HAP-1 (cell line): ENCODE results near the gene C1QTNF5.

Experiments
- DNase-seq, 2 experiments: peaks; one replicate each; pipeline ENCODE4 v3.0.0-alpha.2; 2016 to 2020; ENCODE audit warnings: low spot score in 2 of 2
- H3K27me3 ChIP-seq: fragments of 250-450 bp; sonication (Bioruptor Pico); 2 replicates; pipeline ENCODE4 v1.5.1; 2020; ENCODE audit warnings: low read depth, mild to moderate bottlenecking, moderate library complexity
- H3K36me3 ChIP-seq: fragments of 250-450 bp; sonication (Bioruptor Pico); replicated peaks from 2 replicates; pipeline ENCODE4 v1.5.1; 2020; ENCODE audit warnings: mild to moderate bottlenecking
- H3K4me1 ChIP-seq: fragments of 250-450 bp; sonication (Bioruptor Pico); 2 replicates; pipeline ENCODE4 v1.5.1; 2020; ENCODE audit warnings: mild to moderate bottlenecking
- H3K4me3 ChIP-seq: fragments of 250-450 bp; sonication (Bioruptor Pico); 2 replicates; pipeline ENCODE4 v1.5.1; 2020; ENCODE audit warnings: mild to moderate bottlenecking, moderate library complexity
- H3K9me3 ChIP-seq: fragments of 250-450 bp; sonication (Bioruptor Pico); 2 replicates; pipeline ENCODE4 v1.5.1; 2020; ENCODE audit warnings: mild to moderate bottlenecking, moderate library complexity
- in situ Hi-C: fragments of 300-500 bp; cut with MboI; formaldehyde crosslinking; loops from 3 replicates; pipeline ENCODE4 v1.14.3; 2020; ENCODE audit warnings: low sequenced_read_pairs, inconsistent platforms, mixed read lengths

The C1QTNF5 gene

GRCh38 chr11:119369132-119369925 is 28.6 kb upstream of the C1QTNF5 start:
- H3K4me3 ChIP-seq = no peak overlapping the region
- H3K36me3 ChIP-seq = no peaks in the 10 kb centered on the region
- H3K4me1 ChIP-seq = peaks cover 16% of the 10 kb centered on the region
- no peaks in the 10 kb centered on the region for H3K27me3 ChIP-seq
- no peak for DNase-seq
- in situ Hi-C loops = no loop called here
- H3K9me3 ChIP-seq = no peaks in the 10 kb centered on the region

- H3K4me1 ChIP-seq = peaks cover 17% of the 10 kb centered on the region
- H3K27me3 ChIP-seq = no peaks in the 10 kb centered on the region
- no peaks in the 10 kb centered on the region for H3K36me3 ChIP-seq
- H3K4me3 ChIP-seq = no peak overlapping the region
- H3K9me3 ChIP-seq = no peaks in the 10 kb centered on the region
- in situ Hi-C loops = no loop called here
- peak in 1 of 2 experiments; percentile 71 for DNase-seq
These were observed 27.7 kb upstream of the C1QTNF5 start for GRCh38 chr11:119368121-119369034.

GRCh38 chr11:119367661-119368120 is 27.0 kb upstream of the C1QTNF5 start:
- H3K9me3 ChIP-seq = no peaks in the 10 kb centered on the region
- no peaks in the 10 kb centered on the region for H3K27me3 ChIP-seq
- no peak for DNase-seq
- H3K36me3 ChIP-seq = no peaks in the 10 kb centered on the region
- in situ Hi-C loops = no loop called here
- peaks cover 19% of the 10 kb centered on the region for H3K4me1 ChIP-seq
- no peak overlapping the region for H3K4me3 ChIP-seq

- no peaks in the 10 kb centered on the region for H3K36me3 ChIP-seq
- in situ Hi-C loops = no loop called here
- H3K4me1 ChIP-seq = peaks cover 19% of the 10 kb centered on the region
- DNase-seq = no peak
- no peaks in the 10 kb centered on the region for H3K9me3 ChIP-seq
- H3K27me3 ChIP-seq = no peaks in the 10 kb centered on the region
- no peak overlapping the region for H3K4me3 ChIP-seq
These were observed 26.3 kb upstream of the C1QTNF5 start for GRCh38 chr11:119366690-119367620.

- no peaks in the 10 kb centered on the region for H3K27me3 ChIP-seq
- no peaks in the 10 kb centered on the region for H3K9me3 ChIP-seq
- H3K4me3 ChIP-seq = no peak overlapping the region
- H3K4me1 ChIP-seq = peaks cover 32% of the 10 kb centered on the region
- H3K36me3 ChIP-seq = no peaks in the 10 kb centered on the region
- in situ Hi-C loops = no loop called here
- no peak for DNase-seq
These were observed 24.4 kb upstream of the C1QTNF5 start for GRCh38 chr11:119365071-119365591.

- no peaks in the 10 kb centered on the region for H3K9me3 ChIP-seq
- H3K4me1 ChIP-seq = peaks cover 27% of the 10 kb centered on the region
- in situ Hi-C loops = no loop called here
- DNase-seq = peak; percentile 38 to 74
- peak overlapping the region; percentile 14; the same call in 1 of the 2 replicates for H3K4me3 ChIP-seq
- no peaks in the 10 kb centered on the region for H3K27me3 ChIP-seq
- H3K36me3 ChIP-seq = peaks cover 2% of the 10 kb centered on the region
These were observed 23.3 kb upstream of the C1QTNF5 start for GRCh38 chr11:119363851-119364590.

GRCh38 chr11:119363081-119363850 is 22.6 kb upstream of the C1QTNF5 start:
- H3K27me3 ChIP-seq = no peaks in the 10 kb centered on the region
- H3K9me3 ChIP-seq = no peaks in the 10 kb centered on the region
- peaks cover 10% of the 10 kb centered on the region for H3K36me3 ChIP-seq
- H3K4me3 ChIP-seq = peak overlapping the region; percentile 14; the same call in 1 of the 2 replicates
- in situ Hi-C loops = no loop called here
- H3K4me1 ChIP-seq = peaks cover 19% of the 10 kb centered on the region
- DNase-seq = no peak

GRCh38 chr11:119362741-119363080 is 22.0 kb upstream of the C1QTNF5 start:
- in situ Hi-C loops = no loop called here
- no peak overlapping the region for H3K4me3 ChIP-seq
- peaks cover 15% of the 10 kb centered on the region for H3K4me1 ChIP-seq
- no peaks in the 10 kb centered on the region for H3K27me3 ChIP-seq
- H3K9me3 ChIP-seq = no peaks in the 10 kb centered on the region
- H3K36me3 ChIP-seq = peaks cover 14% of the 10 kb centered on the region
- no peak for DNase-seq

- in situ Hi-C loops = no loop called here
- H3K4me3 ChIP-seq = no peak overlapping the region
These were observed 21.4 kb upstream of the C1QTNF5 start for GRCh38 chr11:119361941-119362725.

GRCh38 chr11:119361056-119361787 is 20.5 kb upstream of the C1QTNF5 start:
- in situ Hi-C loops = no loop called here
- H3K9me3 ChIP-seq = no peaks in the 10 kb centered on the region
- H3K27me3 ChIP-seq = no peaks in the 10 kb centered on the region
- no peak overlapping the region for H3K4me3 ChIP-seq
- H3K36me3 ChIP-seq = peaks cover 15% of the 10 kb centered on the region
- peak; percentile 18 to 57 for DNase-seq
- H3K4me1 ChIP-seq = peaks cover 20% of the 10 kb centered on the region

More at GRCh38 chr11:119361941-119362725, 21.4 kb upstream of the C1QTNF5 start:
- H3K4me1 ChIP-seq = peaks cover 15% of the 10 kb centered on the region
- no peaks in the 10 kb centered on the region for H3K27me3 ChIP-seq
- H3K36me3 ChIP-seq = peaks cover 15% of the 10 kb centered on the region
- DNase-seq = no peak
- no peaks in the 10 kb centered on the region for H3K9me3 ChIP-seq
